ENCODE measurements around the gene KCTD6. TPM values are rescaled to one million over a fixed set of nuclear protein-coding genes. Genes with fewer than 3 reads are reported as not detected.

Gene KCTD6
- total RNA-seq, 1 experiment from 2014 or later = 9.9 TPM

- DNase-seq (ENCODE audit: unreplicated experiment) = no peak
- BruUV-seq (replicated peaks) = no TSS peak
- Mint-ChIP-seq H3K4me1 (ENCODE audit: insufficient read depth, unreplicated experiment) (peaks cover 8% of the 10 kb centered on the region), H3K9me3 (ENCODE audit: unreplicated experiment) (no peaks in the 10 kb centered on the region), H3K4me3 (ENCODE audit: unreplicated experiment) (no peak overlapping the region), H3K27me3 (ENCODE audit: insufficient read depth, unreplicated experiment) (peaks cover 6% of the 10 kb centered on the region), H3K27ac (ENCODE audit: low read depth, unreplicated experiment) (no peak overlapping the region), H3K36me3 (ENCODE audit: insufficient read depth, unreplicated experiment) (peaks cover 6% of the 10 kb centered on the region)
- CTCF ChIA-PET = interaction anchor here (0.6 to 1.2 kb wide), 4 partner anchors 8 to 931 kb away, joined by 3 to 6 read pairs (median 3); no protein-coding TSS in a partner anchor
- TF ChIP-seq CTCF (IDR thresholded peaks at IDR 0.05; ENCODE audit: unreplicated experiment) = no peak
- intact Hi-C loops (cut with micrococcal nuclease) = no loop called here
- POLR2A ChIA-PET = interaction anchor here (0.7 to 1.3 kb wide), 2 partner anchors 92 to 106 kb away, joined by 3 to 4 read pairs; partner anchors contain the start of gene PDHB
Measured at GRCh38 chr3:58539626-58540025, 47.7 kb downstream of the KCTD6 start.

GRCh38 chr3:58540176-58540858 is 48.4 kb downstream of the KCTD6 start:
- H3K9me3 Mint-ChIP-seq (ENCODE audit: unreplicated experiment) = no peaks in the 10 kb centered on the region
- BruUV-seq (replicated peaks) = no TSS peak
- no peak for DNase-seq (ENCODE audit: unreplicated experiment)
- intact Hi-C loops (cut with micrococcal nuclease) = no loop called here
- ChIA-PET POLR2A (interaction anchor here (0.6 kb wide), 1 partner anchor 104 kb away, joined by 3 read pairs; no protein-coding TSS in a partner anchor), CTCF (interaction anchor here (0.6 to 1.2 kb wide), 3 partner anchors 8 to 231 kb away, joined by 3 to 6 read pairs (median 3); no protein-coding TSS in a partner anchor)
- peaks cover 8% of the 10 kb centered on the region for H3K4me1 Mint-ChIP-seq (ENCODE audit: insufficient read depth, unreplicated experiment)
- no peak overlapping the region for H3K27ac Mint-ChIP-seq (ENCODE audit: low read depth, unreplicated experiment)
- H3K4me3 Mint-ChIP-seq (ENCODE audit: unreplicated experiment) = no peak overlapping the region
- no peak for TF ChIP-seq CTCF (IDR thresholded peaks at IDR 0.05; ENCODE audit: unreplicated experiment)
- peaks cover 9% of the 10 kb centered on the region for H3K36me3 Mint-ChIP-seq (ENCODE audit: insufficient read depth, unreplicated experiment)
- H3K27me3 Mint-ChIP-seq (ENCODE audit: insufficient read depth, unreplicated experiment) = peaks cover 11% of the 10 kb centered on the region

GRCh38 chr3:58544541-58544940 is 52.6 kb downstream of the KCTD6 start:
- H3K27ac Mint-ChIP-seq (ENCODE audit: low read depth, unreplicated experiment) = no peak overlapping the region
- no peaks in the 10 kb centered on the region for H3K9me3 Mint-ChIP-seq (ENCODE audit: unreplicated experiment)
- TF ChIP-seq CTCF (IDR thresholded peaks at IDR 0.05; ENCODE audit: unreplicated experiment) = no peak
- BruUV-seq (replicated peaks) = no TSS peak
- ChIA-PET CTCF (no interaction called here), POLR2A (no interaction called here)
- H3K4me3 Mint-ChIP-seq (ENCODE audit: unreplicated experiment) = no peak overlapping the region
- no peaks in the 10 kb centered on the region for H3K4me1 Mint-ChIP-seq (ENCODE audit: insufficient read depth, unreplicated experiment)
- DNase-seq (ENCODE audit: unreplicated experiment) = no peak
- intact Hi-C loops (cut with micrococcal nuclease) = no loop called here
- peaks cover 9% of the 10 kb centered on the region for H3K36me3 Mint-ChIP-seq (ENCODE audit: insufficient read depth, unreplicated experiment)
- peaks cover 11% of the 10 kb centered on the region for H3K27me3 Mint-ChIP-seq (ENCODE audit: insufficient read depth, unreplicated experiment)

GRCh38 chr3:58551636-58552180 is 59.8 kb downstream of the KCTD6 start:
- no peaks in the 10 kb centered on the region for H3K9me3 Mint-ChIP-seq (ENCODE audit: unreplicated experiment)
- H3K36me3 Mint-ChIP-seq (ENCODE audit: insufficient read depth, unreplicated experiment) = no peaks in the 10 kb centered on the region
- DNase-seq (ENCODE audit: unreplicated experiment) = no peak
- H3K27ac Mint-ChIP-seq (ENCODE audit: low read depth, unreplicated experiment) = no peak overlapping the region
- CTCF ChIA-PET = interaction anchor here (1.4 kb wide), 1 partner anchor 16 kb away, joined by 5 read pairs; no protein-coding TSS in a partner anchor
- H3K27me3 Mint-ChIP-seq (ENCODE audit: insufficient read depth, unreplicated experiment) = peaks cover 12% of the 10 kb centered on the region
- no TSS peak for BruUV-seq (replicated peaks)
- intact Hi-C loops (cut with micrococcal nuclease) = no loop called here
- no peaks in the 10 kb centered on the region for H3K4me1 Mint-ChIP-seq (ENCODE audit: insufficient read depth, unreplicated experiment)
- TF ChIP-seq CTCF (IDR thresholded peaks at IDR 0.05; ENCODE audit: unreplicated experiment) = no peak
- POLR2A ChIA-PET = interaction anchor here (0.6 kb wide), 1 partner anchor 86 kb away, joined by 4 read pairs; no protein-coding TSS in a partner anchor
- no peak overlapping the region for H3K4me3 Mint-ChIP-seq (ENCODE audit: unreplicated experiment)

Other genes with a start within 250 kb of the KCTD6 start
- gene RPP14, start 185.9 kb upstream of the KCTD6 start, total RNA-seq (2022) = 19.0 and 20.0 TPM in 2 replicates
- 10.1 and 11.5 TPM in 2 replicates for gene HTD2, start 185.6 kb upstream of the KCTD6 start, total RNA-seq (2022)
- 55.1 and 62.2 TPM in 2 replicates for gene PXK, start 159.2 kb upstream of the KCTD6 start, total RNA-seq (2022)
- gene PDHB, start 58.3 kb upstream of the KCTD6 start, total RNA-seq (2022) = 52.2 and 62.2 TPM in 2 replicates
- gene ACOX2, start 45.1 kb downstream of the KCTD6 start, total RNA-seq (2022) = 4.3 and 14.4 TPM in 2 replicates
- not detected in 2 replicates for gene FAM107A, start 85.3 kb downstream of the KCTD6 start, total RNA-seq (2022)
- gene FAM3D, start 174.7 kb downstream of the KCTD6 start, total RNA-seq (2022) = not detected in 2 replicates

All from MCF 10A (cell line).